GM18907 (cell line): ENCODE data around the gene SNCAIP.
"Not testable (repeated sequence)": the region's sequence is repeated elsewhere in the genome, so short reads cannot be mapped to it uniquely, and the experiment has no call there.

ENCODE experiments used
- ATAC-seq: cut with Tn5 transposase; IDR thresholded peaks from one replicate; pipeline ENCODE4 v1.9.1; 2021; ENCODE audit warnings: mild to moderate bottlenecking, moderate library complexity; ENCODE audit not compliant: unreplicated experiment

SNCAIP gene

DNA sequence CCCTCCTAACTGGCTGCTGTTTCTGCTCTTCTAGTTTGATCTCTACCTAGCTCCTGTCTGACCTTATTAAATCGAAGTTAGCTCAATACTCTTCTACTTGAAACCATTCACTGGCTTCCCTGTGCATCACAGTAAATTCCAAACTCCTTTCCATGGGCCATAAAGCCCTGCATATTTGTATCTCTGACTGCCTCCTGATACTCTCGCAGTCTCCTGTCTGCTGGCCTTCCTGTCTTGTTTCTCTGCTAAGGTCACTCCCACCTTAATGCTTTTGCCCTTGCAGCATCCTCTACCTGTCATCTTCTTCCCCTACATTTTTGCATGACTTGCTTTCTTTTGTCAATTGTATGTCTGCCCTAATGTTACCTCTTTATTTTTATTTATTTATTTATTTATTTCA lies 44.8 kb downstream of the SNCAIP start:
- no peak for ATAC-seq

GRCh38 chr5:122358372-122358979 lies 46.4 kb downstream of the SNCAIP start:
- ATAC-seq = no peak

- ATAC-seq = no peak
These were observed 50.3 kb downstream of the SNCAIP start for GRCh38 chr5:122362361-122362760.

GRCh38 chr5:122363623-122364022 lies 51.6 kb downstream of the SNCAIP start:
- no peak for ATAC-seq

DNA sequence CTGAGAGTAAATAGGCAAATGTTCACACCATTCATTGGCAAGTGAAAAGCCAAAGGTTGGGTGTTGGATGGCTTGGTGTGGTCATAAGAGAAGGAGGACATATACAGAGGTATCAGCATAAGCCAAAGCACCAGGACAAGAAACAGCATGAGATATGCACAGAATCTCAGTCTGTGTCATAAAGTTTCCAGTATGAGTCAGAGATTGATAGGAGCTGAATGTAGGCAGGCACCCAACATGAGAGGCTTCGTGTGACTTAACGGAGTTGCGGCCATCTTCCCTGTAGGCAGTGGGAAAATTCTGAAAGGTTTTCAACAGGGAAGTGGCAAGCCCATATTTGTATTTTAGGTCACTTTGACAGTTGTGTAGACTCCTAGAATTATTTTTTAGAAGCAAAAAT lies 54.5 kb downstream of the SNCAIP start:
- ATAC-seq = peak; percentile 62

DNA sequence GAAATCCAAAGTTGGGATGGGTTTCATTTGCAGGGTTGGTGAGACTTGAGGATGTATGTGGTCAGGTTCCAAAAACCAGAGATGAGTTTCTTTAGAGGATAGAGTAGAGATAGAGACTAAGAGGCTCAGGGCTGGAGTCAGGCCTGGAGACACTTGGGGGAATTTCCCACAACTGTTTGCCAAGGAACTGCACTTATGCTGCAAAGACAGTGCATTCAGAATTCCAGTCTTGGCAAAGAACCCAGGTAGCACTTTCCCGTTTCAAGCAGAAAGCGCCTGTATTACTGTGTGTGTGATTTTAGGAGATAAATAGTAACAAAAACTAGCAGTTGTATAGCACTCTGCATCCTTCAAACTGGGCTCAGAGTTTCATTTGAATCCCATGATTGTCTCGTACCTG lies 55.4 kb downstream of the SNCAIP start:
- ATAC-seq = no peak

GRCh38 chr5:122368510-122369251 lies 56.6 kb downstream of the SNCAIP start:
- no peak for ATAC-seq

GRCh38 chr5:122369253-122369815 lies 57.3 kb downstream of the SNCAIP start:
- no peak for ATAC-seq

DNA sequence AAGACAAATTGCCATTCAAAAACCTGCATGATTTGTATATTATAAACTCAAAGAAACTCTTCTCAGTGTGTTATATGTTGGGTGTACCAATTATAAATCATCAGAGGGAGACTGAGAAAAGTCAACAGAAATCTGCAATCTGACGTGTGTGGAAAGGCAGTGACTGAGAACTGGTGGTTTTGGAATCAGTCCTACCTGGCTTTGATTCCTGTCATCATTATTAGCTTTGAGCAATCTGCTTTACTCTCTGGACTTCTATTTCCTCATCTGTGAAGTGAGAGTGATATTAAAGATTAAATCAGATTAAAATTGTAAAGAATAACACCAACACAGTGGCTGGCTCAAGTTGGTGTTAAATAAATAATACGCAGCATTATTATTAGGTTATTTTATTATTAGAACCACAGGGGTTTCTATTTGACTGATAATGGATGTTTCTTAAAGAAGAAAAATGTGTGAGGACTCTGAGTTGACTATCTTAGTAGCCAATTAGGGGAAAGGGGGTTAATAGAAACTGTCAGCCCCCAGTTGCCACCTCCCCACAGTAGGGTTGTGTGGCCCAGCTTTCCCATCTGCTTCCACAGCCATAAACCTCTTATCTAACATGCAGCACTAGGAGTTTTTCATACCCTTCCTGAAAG lies 59.6 kb downstream of the SNCAIP start:
- ATAC-seq = no peak

DNA sequence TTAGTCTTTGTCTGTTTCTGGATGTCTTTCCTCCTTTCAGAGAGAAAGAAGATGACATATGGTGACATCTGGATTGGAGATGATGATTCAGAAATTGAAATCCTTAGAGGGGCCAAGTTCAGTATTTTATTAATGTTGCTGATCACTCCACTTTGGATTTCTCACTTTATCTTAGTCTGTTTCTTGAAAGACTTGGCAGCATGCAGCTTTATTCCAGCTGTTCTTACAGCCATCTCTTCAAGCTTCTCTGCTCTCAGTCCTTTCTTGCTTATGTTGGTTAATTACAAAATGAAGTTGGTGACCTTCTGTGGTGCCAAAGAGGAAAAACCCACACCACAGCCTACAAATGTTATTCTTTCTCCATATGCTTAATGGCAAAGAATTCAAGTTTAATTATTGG lies 62.1 kb downstream of the SNCAIP start:
- no peak for ATAC-seq

GRCh38 chr5:122375801-122376200 lies 63.8 kb downstream of the SNCAIP start:
- ATAC-seq = no peak

- ATAC-seq = no peak
These were observed 64.2 kb downstream of the SNCAIP start for GRCh38 chr5:122376250-122376649.

GRCh38 chr5:122377026-122377425 lies 65.0 kb downstream of the SNCAIP start:
- ATAC-seq = no peak

DNA sequence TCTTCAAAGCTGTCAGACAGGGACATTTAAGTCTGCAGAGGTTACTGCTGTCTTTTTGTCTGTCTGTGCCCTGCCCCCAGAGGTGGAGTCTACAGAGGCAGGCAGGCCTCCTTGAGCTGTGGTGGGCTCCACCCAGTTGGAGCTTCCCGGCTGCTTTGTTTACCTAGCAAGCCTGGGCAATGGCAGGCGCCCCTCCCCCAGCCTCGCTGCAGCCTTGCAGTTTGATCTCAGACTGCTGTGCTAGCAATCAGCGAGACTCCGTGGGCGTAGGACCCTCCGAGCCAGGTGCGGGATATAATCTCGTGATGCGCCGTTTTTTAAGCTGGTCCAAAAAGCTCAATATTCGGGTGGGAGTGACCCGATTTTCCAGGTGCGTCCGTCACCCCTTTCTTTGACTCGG lies 70.9 kb downstream of the SNCAIP start:
- not testable (repeated sequence) for ATAC-seq

DNA sequence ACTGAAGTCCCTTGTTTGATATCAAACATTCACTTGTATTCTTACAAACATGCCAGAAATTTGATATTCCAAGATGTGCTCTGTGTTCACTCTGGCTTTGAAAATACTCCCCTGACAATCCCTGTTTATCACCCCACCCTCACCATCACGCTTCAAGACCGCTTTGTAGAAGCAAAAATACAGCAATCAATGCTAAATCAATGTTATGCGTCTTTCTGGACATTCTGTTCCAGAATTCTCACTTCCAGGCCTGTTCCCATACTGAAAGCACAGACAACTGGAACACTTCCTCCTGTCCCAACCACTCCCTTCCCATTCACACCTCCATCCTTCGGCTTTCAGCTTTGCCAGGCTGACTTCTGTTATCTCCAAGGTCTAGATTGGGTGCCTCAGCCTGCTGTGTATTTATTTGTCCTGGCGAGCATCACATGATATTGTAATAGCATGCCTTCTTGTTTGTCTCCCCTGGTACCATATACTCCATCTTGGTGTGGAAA lies 72.8 kb downstream of the SNCAIP start:
- no peak for ATAC-seq

GRCh38 chr5:122385286-122385685 lies 73.2 kb downstream of the SNCAIP start:
- no peak for ATAC-seq

DNA sequence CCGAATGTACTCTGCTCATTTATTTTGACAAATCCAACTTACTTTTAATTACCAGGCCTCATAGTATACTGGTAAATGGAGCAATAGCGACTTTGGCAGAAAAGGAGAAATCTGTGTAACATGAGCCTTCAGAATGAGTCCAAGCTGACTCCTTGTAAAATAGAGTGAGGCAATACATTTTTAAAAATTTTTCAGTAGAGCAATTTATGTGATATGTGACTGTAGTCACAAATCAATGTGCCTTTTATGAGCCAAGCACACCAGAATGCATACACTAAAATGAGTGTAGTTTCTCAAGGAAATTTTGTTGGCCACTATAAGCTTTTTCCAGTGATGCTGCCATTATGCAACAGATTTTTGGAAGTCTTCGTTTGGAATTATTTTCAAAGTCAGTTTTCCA lies 73.8 kb downstream of the SNCAIP start:
- no peak for ATAC-seq

DNA sequence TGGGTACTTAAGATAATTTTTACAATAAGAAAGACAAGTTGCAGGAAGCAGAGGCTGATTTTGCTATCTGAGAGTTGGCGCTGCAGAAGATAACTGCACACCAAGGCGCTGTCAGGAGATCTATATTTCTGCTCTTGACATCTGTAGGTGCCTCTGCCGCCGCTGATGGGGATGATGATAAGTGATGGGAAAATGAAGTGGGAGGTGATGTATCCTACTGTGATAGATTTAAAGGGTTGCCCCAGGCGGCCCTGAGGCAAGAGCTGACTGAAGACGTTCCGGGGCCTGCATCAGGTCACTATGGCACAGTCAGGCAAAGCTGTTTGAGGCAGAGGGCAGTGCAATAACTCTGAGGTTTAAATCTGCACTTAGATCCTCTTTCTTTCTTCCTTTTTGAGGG lies 78.1 kb downstream of the SNCAIP start:
- no peak for ATAC-seq

- ATAC-seq = no peak
These were observed 78.7 kb downstream of the SNCAIP start for GRCh38 chr5:122390694-122391093.

GRCh38 chr5:122391621-122392020 lies 79.6 kb downstream of the SNCAIP start:
- ATAC-seq = no peak

GRCh38 chr5:122392224-122392623 lies 80.2 kb downstream of the SNCAIP start:
- no peak for ATAC-seq

DNA sequence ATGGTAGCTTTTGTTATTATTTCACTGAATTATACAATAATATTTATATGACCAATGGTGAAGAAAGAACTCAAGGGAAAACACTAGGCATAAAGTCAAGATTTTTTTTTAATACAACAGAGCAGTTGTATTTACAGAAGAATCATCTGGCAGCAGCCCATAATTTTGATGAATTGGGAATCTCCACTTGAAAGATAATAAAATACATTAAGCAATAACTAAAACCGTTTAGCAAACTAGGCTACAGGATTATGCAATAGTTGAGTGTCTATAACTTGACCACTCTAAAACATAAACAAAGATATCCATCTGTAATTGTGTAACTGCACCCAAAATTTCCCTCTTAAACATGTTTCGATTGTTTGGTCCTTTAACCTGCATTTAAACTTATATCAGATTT lies 80.8 kb downstream of the SNCAIP start:
- no peak for ATAC-seq
